ENCODE measurements around the gene CNDP2.

DNA sequence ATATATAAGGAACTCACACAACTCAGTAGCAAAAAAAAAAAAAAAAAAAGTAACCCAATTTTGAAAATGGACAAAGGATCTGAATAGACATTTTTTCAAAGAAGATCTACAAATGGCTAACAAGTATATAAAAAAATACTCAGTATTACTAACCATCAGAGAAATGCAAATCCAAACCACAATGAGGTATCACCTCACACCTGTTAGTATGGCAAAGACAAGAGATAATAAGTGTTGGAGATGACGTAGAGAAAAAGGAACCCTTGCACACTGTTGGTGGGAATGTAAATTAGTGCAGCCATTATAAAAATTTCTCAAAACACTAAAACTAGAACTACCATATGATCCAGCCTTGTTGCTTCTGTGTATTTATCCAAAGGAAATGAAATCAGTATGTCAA lies 32.3 kb downstream of the CNDP2 start:
- TF ChIP-seq, protein P1, sequence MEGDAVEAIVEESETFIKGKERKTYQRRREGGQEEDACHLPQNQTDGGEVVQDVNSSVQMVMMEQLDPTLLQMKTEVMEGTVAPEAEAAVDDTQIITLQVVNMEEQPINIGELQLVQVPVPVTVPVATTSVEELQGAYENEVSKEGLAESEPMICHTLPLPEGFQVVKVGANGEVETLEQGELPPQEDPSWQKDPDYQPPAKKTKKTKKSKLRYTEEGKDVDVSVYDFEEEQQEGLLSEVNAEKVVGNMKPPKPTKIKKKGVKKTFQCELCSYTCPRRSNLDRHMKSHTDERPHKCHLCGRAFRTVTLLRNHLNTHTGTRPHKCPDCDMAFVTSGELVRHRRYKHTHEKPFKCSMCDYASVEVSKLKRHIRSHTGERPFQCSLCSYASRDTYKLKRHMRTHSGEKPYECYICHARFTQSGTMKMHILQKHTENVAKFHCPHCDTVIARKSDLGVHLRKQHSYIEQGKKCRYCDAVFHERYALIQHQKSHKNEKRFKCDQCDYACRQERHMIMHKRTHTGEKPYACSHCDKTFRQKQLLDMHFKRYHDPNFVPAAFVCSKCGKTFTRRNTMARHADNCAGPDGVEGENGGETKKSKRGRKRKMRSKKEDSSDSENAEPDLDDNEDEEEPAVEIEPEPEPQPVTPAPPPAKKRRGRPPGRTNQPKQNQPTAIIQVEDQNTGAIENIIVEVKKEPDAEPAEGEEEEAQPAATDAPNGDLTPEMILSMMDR (IDR thresholded peaks at IDR 0.05) = no peak
- TF ChIP-seq POLR2A (IDR thresholded peaks at IDR 0.05) = no peak
